HepG2 (cell line): ENCODE data around the gene ZNF764. TPM values are rescaled to one million over a fixed set of nuclear protein-coding genes. Genes with fewer than 3 reads are reported as not detected.

Source experiments
- CREB1 ChIP-seq, 2 experiments: fragments of 450-650 bp in 1 of 2; IDR thresholded peaks; 2 replicates each; pipeline ENCODE4 v1.6.1; 2016 to 2017; ENCODE audit warnings: control low read depth in 1 of 2, mild to moderate bottlenecking in 1 of 2, missing compliant biosample characterization in 1 of 2, missing genetic modification characterization in 1 of 2
- PLRG1 ChIP-seq: fragments of 450-650 bp; conservative IDR thresholded peaks from 2 replicates; pipeline ENCODE4 v1.6.1; 2016
- SAP130 ChIP-seq: IDR thresholded peaks from 2 replicates; pipeline ENCODE4 v1.6.1; 2016; ENCODE audit warnings: low read depth
- ZNF275 ChIP-seq: sonication (generic); formaldehyde crosslinking; IDR thresholded peaks from 2 replicates; pipeline ENCODE4 v1.8.0; 2022; ENCODE audit warnings: missing genetic modification reagents, mild to moderate bottlenecking, inconsistent platforms, borderline replicate concordance
- ZNF609 ChIP-seq: sonication (generic); formaldehyde crosslinking; IDR thresholded peaks from 2 replicates; pipeline ENCODE4 v1.4.0; 2020; ENCODE audit warnings: mild to moderate bottlenecking, missing genetic modification reagents, borderline replicate concordance
- polyA plus RNA-seq, 8 experiments: library from polyadenylated mRNA; depleted of rRNA in 3 of 8; stranded (reverse) in 7 of 8; unstranded in 1 of 8; fragments of >200 nt; fragmentation: Illumina TruSeq in 4 of 8; extraction: Trizol in 4 of 8; gene quantifications; 2 replicates each; pipeline versions ENCODE4 v1.2.1 to v1.2.3, GENCODE V29; 2011 to 2016; ENCODE audit warnings: low read depth in 4 of 8, missing spikeins in 1 of 8, mixed read lengths in 1 of 8; ENCODE audit not compliant: insufficient read depth in 1 of 8
- total RNA-seq, 5 experiments: library from RNA; depleted of rRNA; stranded (reverse); fragments of >200 nt; fragmentation: Illumina TruSeq; extraction: Trizol; gene quantifications; 2 replicates each; pipeline ENCODE4 v1.2.3, GENCODE V29; 2016; ENCODE audit warnings: low read depth in 1 of 5

ZNF764 gene
- total and polyA plus RNA-seq, 2 of the 13 experiments (the other 11 are each of a cell fraction or from before 2014, with no cell fraction given), result 4.1 to 9.1 TPM

- TF ChIP-seq CREB1 (IDR thresholded peaks at IDR 0.05) (no peak), CREB1 (CRISPR knock-in tag; IDR thresholded peaks at IDR 0.05) (no peak; the same call in 1 of the 2 replicates), ZNF609 (CRISPR knock-in tag) (peak; percentile 46; the same call in 1 of the 2 replicates), ZNF275 (peak; percentile 49; the same call in 1 of the 2 replicates), SAP130 (CRISPR knock-in tag) (peak; percentile 81), PLRG1 (no peak)
Observed at GRCh38 chr16:30535777-30536190, 22.4 kb downstream of the ZNF764 start (continued).
